Astrocyte (in vitro differentiated cells and primary cell): ENCODE results near the gene FASN. TPM values are rescaled to one million over a fixed set of nuclear protein-coding genes. Genes with fewer than 3 reads are reported as not detected.

ENCODE experiments used
- DNase-seq: peaks from one replicate; pipeline ENCODE4 v3.0.0-alpha.2; 2010; ENCODE audit warnings: low read depth
- FAIRE-seq: peaks from 2 replicates; lab custom pipeline; 2011; peaks lifted over from hg19 to GRCh38; lab: Jason Lieb, UNC
- H2AFZ ChIP-seq: 2 replicates; pipeline ENCODE4 v1.6.0; 2012; ENCODE audit warnings: low read depth, low read length, inconsistent platforms
- H3K27ac ChIP-seq: 2 replicates; pipeline ENCODE4 v1.5.1; 2011; ENCODE audit warnings: low read depth, low read length, inconsistent platforms
- H3K27me3 ChIP-seq: 2 replicates; pipeline ENCODE4 v1.6.0; 2011; ENCODE audit warnings: low read length, inconsistent platforms; ENCODE audit not compliant: insufficient read depth
- H3K36me3 ChIP-seq: 2 replicates; pipeline ENCODE4 v1.5.1; 2011; ENCODE audit warnings: low read length, inconsistent platforms; ENCODE audit not compliant: insufficient read depth
- H3K4me1 ChIP-seq: 2 replicates; pipeline ENCODE4 v1.5.1; 2011; ENCODE audit warnings: low read length, inconsistent platforms; ENCODE audit not compliant: insufficient read depth
- H3K4me2 ChIP-seq: 2 replicates; pipeline ENCODE4 v1.6.0; 2012; ENCODE audit warnings: low read length, inconsistent platforms
- H3K4me3 ChIP-seq: 2 replicates; pipeline ENCODE4 v1.5.1; 2011; ENCODE audit warnings: low read depth, mild to moderate bottlenecking, low read length, inconsistent platforms; ENCODE audit not compliant: insufficient read depth
- H3K79me2 ChIP-seq: 2 replicates; pipeline ENCODE4 v1.6.0; 2012; ENCODE audit warnings: mild to moderate bottlenecking, low read length, inconsistent platforms; ENCODE audit not compliant: insufficient read depth
- H3K9ac ChIP-seq: 2 replicates; pipeline ENCODE4 v1.6.0; 2012; ENCODE audit warnings: mild to moderate bottlenecking, low read length, inconsistent platforms
- H3K9me3 ChIP-seq: 2 replicates; pipeline ENCODE4 v1.5.1; 2012; ENCODE audit warnings: low read depth, mild to moderate bottlenecking, low read length, inconsistent platforms; ENCODE audit not compliant: insufficient read depth
- H4K20me1 ChIP-seq: 2 replicates; pipeline ENCODE4 v1.6.0; 2012; ENCODE audit warnings: low read length, inconsistent platforms; ENCODE audit not compliant: insufficient read depth
- H3K27ac Mint-ChIP-seq: one replicate; pipeline ENCODE4 v1.8.0; 2021; ENCODE audit warnings: mild to moderate bottlenecking, mixed read lengths; ENCODE audit not compliant: unreplicated experiment
- H3K27me3 Mint-ChIP-seq: one replicate; pipeline ENCODE4 v1.8.0; 2021; ENCODE audit warnings: low read depth, mixed read lengths; ENCODE audit not compliant: unreplicated experiment
- H3K36me3 Mint-ChIP-seq: one replicate; pipeline ENCODE4 v1.8.0; 2021; ENCODE audit warnings: low read depth, mixed read lengths; ENCODE audit not compliant: unreplicated experiment
- H3K4me1 Mint-ChIP-seq: one replicate; pipeline ENCODE4 v1.8.0; 2021; ENCODE audit warnings: low read depth, mixed read lengths; ENCODE audit not compliant: unreplicated experiment
- H3K4me3 Mint-ChIP-seq: one replicate; pipeline ENCODE4 v1.8.0; 2021; ENCODE audit warnings: mild to moderate bottlenecking, moderate library complexity, mixed read lengths; ENCODE audit not compliant: unreplicated experiment
- H3K9me3 Mint-ChIP-seq: one replicate; pipeline ENCODE4 v1.8.0; 2021; ENCODE audit warnings: mild to moderate bottlenecking, mixed read lengths; ENCODE audit not compliant: unreplicated experiment
- EZH2 ChIP-seq: IDR thresholded peaks from 2 replicates; pipeline ENCODE4 v1.6.1; 2012; ENCODE audit warnings: mild to moderate bottlenecking, low read length, inconsistent platforms; ENCODE audit not compliant: insufficient read depth
- total RNA-seq: library from RNA; stranded (reverse); gene quantifications from 2 replicates; pipeline ENCODE4 v1.2.1, GENCODE V29; 2021
- TF ChIP-seq, protein P1 (sequence below): IDR thresholded peaks from 2 replicates; pipeline ENCODE4 v1.5.1; 2011; ENCODE audit warnings: low read depth, mild to moderate bottlenecking, inconsistent platforms, low read length, moderate library complexity; ENCODE audit not compliant: insufficient read depth

FASN gene
- total RNA-seq, 1 donor from 2014 or later, result 203 TPM

DNA sequence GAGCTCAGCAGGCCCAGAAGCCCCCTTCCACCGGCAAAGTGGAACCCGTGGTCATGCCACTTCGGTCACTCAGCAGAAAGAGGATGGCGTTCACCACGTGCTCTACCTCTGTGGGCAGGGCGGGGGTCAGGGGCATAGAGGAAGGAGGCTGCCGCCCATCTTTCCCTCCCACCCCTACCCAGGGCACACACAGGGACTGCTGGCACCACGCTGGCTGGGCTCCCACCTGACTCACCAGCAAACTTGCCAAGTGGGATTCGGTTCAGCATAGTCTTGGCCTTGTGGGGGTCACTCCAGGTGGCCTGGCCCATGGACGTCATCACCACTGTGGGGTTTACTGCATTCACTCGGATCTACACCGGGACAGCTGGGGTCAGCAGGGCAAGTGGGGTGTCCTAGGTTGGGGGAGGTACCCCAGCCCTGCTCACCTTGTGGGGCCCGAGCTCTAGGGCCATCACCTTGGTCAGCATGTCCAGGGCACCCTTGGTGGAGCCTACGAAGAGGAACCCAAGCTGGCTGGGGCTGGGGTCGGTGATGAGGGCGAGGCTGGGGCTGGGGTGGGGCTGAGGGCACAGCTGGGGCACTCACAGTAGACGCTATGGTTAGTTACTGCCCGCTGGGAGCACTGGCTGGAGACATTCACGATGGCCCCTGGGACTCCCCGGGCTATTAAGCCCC, 61.9 kb downstream of the FASN start:
- no peak overlapping the region for H3K27ac Mint-ChIP-seq
- Histone ChIP-seq H3K4me2 (peak overlapping the region; percentile 99), H3K4me3 (peak overlapping the region; percentile 72), H4K20me1 (peaks cover 3% of the 10 kb centered on the region), H3K4me1 (peaks cover 15% of the 10 kb centered on the region), H3K27me3 (no peaks in the 10 kb centered on the region), H3K79me2 (peaks cover 10% of the 10 kb centered on the region), H3K9me3 (no peaks in the 10 kb centered on the region), H2AFZ (no peak overlapping the region), H3K9ac (peak overlapping the region; percentile 84), H3K27ac (no peak overlapping the region), H3K36me3 (no peaks in the 10 kb centered on the region)
- DNase-seq (no peak), FAIRE-seq (no peak)
- TF ChIP-seq EZH2, result no peak
- TF ChIP-seq, protein P1, sequence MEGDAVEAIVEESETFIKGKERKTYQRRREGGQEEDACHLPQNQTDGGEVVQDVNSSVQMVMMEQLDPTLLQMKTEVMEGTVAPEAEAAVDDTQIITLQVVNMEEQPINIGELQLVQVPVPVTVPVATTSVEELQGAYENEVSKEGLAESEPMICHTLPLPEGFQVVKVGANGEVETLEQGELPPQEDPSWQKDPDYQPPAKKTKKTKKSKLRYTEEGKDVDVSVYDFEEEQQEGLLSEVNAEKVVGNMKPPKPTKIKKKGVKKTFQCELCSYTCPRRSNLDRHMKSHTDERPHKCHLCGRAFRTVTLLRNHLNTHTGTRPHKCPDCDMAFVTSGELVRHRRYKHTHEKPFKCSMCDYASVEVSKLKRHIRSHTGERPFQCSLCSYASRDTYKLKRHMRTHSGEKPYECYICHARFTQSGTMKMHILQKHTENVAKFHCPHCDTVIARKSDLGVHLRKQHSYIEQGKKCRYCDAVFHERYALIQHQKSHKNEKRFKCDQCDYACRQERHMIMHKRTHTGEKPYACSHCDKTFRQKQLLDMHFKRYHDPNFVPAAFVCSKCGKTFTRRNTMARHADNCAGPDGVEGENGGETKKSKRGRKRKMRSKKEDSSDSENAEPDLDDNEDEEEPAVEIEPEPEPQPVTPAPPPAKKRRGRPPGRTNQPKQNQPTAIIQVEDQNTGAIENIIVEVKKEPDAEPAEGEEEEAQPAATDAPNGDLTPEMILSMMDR, result no peak
- peaks cover 2% of the 10 kb centered on the region for H3K4me1 Mint-ChIP-seq
- peaks cover 4% of the 10 kb centered on the region for H3K27me3 Mint-ChIP-seq
- H3K9me3 Mint-ChIP-seq, result peaks cover 2% of the 10 kb centered on the region
- peak overlapping the region; percentile 74 for H3K4me3 Mint-ChIP-seq
- H3K36me3 Mint-ChIP-seq, result peaks cover 11% of the 10 kb centered on the region

DNA sequence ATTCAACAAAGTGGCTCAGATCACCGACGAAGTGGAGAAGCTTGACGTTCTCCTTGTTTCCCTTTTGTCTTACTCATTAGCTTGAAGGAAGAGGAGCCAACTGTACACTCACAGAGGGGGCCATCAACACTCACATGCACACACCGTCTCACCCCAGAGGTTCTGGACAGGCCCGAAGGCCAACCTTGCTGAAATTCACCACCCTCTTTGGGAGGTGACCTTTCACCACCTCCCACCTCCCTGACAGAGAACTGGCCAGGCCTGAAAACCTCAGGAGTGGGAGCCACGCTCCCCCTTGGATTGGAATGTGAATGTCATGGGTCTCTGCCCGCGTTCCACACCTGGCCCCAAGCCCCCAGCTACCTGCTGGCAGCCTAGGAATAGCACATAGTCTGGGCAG, 62.5 kb downstream of the FASN start:
- H3K9me3 ChIP-seq, result no peaks in the 10 kb centered on the region
- peaks cover 20% of the 10 kb centered on the region for H3K4me1 ChIP-seq
- no peak overlapping the region for H3K9ac ChIP-seq
- H3K4me3 Mint-ChIP-seq, result peak overlapping the region; percentile 78
- no peak for TF ChIP-seq EZH2
- TF ChIP-seq, protein P1, result no peak
- H3K27me3 ChIP-seq, result no peaks in the 10 kb centered on the region
- no peaks in the 10 kb centered on the region for H3K36me3 ChIP-seq
- H3K27me3 Mint-ChIP-seq, result peaks cover 4% of the 10 kb centered on the region
- H3K27ac Mint-ChIP-seq, result no peak overlapping the region
- H3K27ac ChIP-seq, result no peak overlapping the region
- no peak overlapping the region for H3K4me2 ChIP-seq
- H2AFZ ChIP-seq, result no peak overlapping the region
- DNase-seq (no peak), FAIRE-seq (no peak)
- no peak overlapping the region for H3K4me3 ChIP-seq
- H3K4me1 Mint-ChIP-seq, result peaks cover 2% of the 10 kb centered on the region
- peaks cover 11% of the 10 kb centered on the region for H3K36me3 Mint-ChIP-seq
- H4K20me1 ChIP-seq, result peaks cover 3% of the 10 kb centered on the region
- H3K9me3 Mint-ChIP-seq, result peaks cover 2% of the 10 kb centered on the region
- peaks cover 10% of the 10 kb centered on the region for H3K79me2 ChIP-seq

DNA sequence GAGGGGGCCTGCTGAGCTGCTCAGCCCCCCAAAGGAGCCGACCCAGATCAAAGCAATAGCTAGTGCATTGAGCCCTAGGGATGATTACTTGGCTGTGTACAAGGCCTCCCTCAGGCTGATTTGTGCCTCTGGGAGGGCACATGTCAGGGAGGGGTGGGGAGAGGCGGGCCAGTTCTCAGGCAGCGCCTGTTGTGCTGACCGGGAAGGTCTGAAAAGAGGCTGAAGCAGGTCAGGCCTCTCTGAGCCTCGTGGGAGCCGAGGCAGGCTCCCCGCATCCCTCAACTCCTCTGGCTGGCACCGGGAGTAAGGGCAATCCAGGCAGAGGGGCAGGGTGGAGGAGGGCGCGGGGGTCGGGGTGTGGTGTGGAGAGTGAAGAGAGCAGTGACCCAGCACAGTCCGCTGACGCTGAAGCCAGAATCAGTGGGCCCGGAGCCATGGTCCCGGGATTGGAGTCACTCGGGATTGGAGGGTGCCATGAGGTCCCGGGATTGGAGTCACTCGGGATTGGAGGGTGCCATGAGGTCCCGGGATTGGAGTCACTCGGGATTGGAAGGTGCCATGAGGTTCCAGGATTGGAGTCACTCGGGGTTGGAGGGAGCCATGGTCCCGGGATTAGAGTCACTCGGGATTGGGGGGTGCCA, 63.5 kb downstream of the FASN start:
- Mint-ChIP-seq H3K9me3 (peaks cover 2% of the 10 kb centered on the region), H3K4me1 (peaks cover 2% of the 10 kb centered on the region), H3K27me3 (peaks cover 6% of the 10 kb centered on the region), H3K4me3 (no peak overlapping the region), H3K36me3 (peaks cover 11% of the 10 kb centered on the region), H3K27ac (no peak overlapping the region)
- no peak overlapping the region for H3K4me3 ChIP-seq
- no peak overlapping the region for H3K4me2 ChIP-seq
- no peaks in the 10 kb centered on the region for H3K36me3 ChIP-seq
- TF ChIP-seq, protein P1, result no peak
- TF ChIP-seq EZH2, result no peak
- no peaks in the 10 kb centered on the region for H3K9me3 ChIP-seq
- FAIRE-seq, result no peak
- H2AFZ ChIP-seq, result no peak overlapping the region
- H3K27me3 ChIP-seq, result no peaks in the 10 kb centered on the region
- H3K9ac ChIP-seq, result no peak overlapping the region
- no peak overlapping the region for H3K27ac ChIP-seq
- peaks cover 3% of the 10 kb centered on the region for H4K20me1 ChIP-seq
- H3K79me2 ChIP-seq, result peaks cover 10% of the 10 kb centered on the region
- DNase-seq, result no peak
- H3K4me1 ChIP-seq, result peaks cover 20% of the 10 kb centered on the region
